ENCODE data around the gene IL23R.
A peak's percentile ranks its signal among the peaks of the same experiment; 100 is the strongest.
"Not testable (repeated sequence)": the region's sequence is repeated elsewhere in the genome, so short reads cannot be mapped to it uniquely, and the experiment has no call there.

Gene IL23R

DNA sequence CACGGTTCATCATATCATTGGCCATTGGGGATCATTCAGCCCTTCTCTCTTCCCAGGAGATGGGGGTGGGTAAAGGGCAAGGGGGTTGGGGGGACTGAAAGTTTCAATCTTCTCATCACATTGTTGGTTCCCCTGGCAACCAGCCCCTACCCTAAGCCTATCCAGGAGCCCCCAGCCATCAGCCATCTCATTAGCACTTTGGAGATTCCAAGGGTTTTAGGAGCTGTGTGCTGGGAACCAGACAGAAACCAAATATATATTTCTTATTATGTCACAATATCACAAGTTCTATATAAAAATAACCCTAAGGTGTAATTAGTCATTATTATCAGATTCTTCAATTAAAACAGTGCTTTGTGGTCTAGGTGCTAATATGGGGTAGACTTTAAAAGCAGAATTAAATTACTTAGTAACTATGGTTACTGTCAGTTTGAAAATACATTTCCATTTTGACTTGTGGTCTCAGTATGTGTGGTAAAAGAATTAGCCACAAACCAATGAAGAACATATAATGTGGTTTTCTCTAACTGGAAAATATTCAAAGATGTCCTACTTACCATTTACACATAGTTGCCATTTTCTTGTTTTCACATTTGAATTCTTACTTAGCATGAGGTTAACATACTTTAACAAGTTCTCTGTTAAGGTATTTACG lies 28.1 kb downstream of the IL23R start:
- no peak for DNase-seq (ENCODE audit: low read depth)

GRCh38 chr1:67200755-67201154 lies 34.5 kb downstream of the IL23R start:
- DNase-seq (ENCODE audit: low read depth) = no peak

- no peak for DNase-seq (ENCODE audit: low read depth)
Measured at GRCh38 chr1:67201891-67202290, 35.6 kb downstream of the IL23R start.

GRCh38 chr1:67204298-67204980 lies 38.2 kb downstream of the IL23R start:
- no peak for DNase-seq (ENCODE audit: low read depth)

DNA sequence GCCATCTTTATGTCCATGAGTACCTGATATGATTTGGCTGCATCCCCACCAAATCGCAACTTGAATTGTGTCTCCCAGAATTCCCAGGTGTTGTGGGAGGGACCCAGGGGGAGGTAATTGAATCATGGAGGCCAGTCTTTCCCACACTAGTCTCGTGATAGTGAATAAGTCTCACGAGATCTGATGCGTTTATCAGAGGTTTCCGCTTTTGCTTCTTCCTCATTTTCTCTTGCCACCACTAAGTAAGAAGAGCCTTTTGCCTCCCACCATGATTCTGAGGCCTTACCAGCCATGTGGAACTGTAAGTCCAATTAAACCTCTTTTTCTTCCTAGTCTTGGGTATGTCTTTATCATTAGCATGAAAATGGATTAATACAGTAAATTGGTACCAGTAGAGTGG lies 41.1 kb downstream of the IL23R start:
- DNase-seq (ENCODE audit: low read depth) = not testable (repeated sequence)

DNA sequence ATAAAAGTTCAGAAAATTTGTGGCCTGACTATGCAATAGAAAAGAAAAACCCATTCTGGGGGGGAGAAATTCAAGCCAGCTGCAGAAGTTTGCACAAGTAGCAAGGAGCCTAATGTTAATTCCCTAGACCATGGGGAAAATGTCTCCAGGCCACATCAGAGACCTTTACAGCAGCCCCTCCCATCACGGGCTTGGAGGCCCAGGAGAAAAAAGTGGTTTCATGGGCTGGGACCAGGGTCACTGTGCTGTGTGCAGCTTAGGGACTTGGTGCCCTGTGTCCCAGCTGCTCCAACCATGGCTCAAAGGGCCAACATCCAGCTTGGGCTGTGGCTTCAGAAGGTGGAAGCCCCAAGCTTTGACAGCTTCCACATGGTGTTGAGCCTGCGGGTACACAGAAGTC lies 42.0 kb downstream of the IL23R start:
- DNase-seq (ENCODE audit: low read depth) = no peak

DNA sequence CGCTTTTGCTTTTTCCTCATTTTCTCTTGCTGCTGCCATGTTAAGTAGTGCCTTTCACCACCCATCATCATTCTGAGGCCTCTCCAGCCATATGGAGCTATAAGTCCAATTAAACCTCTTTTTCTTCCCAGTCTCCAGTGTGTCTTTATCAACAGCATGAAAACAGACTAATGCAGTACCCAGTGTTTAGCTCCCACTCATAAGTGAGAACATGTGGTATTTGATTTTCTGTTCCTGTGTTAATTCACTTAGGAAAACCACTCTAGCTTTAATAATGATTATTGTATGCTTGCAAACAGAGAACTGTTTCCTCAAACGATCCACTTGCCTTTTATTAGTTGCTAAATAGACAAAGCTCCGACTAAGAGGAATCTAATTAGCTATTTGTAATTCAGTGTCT lies 43.3 kb downstream of the IL23R start:
- no peak for DNase-seq (ENCODE audit: low read depth)

- peak; percentile 32 for DNase-seq (ENCODE audit: low read depth)
Measured at GRCh38 chr1:67211589-67212563, 45.6 kb downstream of the IL23R start.

DNA sequence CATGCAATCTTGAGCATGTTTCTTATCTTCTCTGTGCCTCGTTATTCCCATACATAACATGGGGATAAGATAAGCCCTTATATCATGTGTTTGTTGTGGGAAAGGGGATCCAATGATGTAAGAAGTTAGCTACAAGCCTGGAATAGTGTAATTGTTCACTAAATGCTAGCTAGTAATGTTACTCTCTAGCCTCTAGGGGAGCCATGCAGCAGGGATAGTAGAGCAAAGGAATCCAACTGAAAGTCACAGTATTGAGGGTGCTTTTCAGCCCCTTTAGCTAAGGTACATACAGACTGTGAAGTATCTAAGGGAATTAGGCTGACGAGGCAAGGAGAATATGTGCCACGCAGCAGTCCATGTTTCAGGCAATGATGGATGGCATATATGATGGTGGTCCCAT lies 46.9 kb downstream of the IL23R start:
- DNase-seq (ENCODE audit: low read depth) = no peak

- DNase-seq (ENCODE audit: low read depth) = no peak
Measured at GRCh38 chr1:67213948-67214347, 47.7 kb downstream of the IL23R start.

DNA sequence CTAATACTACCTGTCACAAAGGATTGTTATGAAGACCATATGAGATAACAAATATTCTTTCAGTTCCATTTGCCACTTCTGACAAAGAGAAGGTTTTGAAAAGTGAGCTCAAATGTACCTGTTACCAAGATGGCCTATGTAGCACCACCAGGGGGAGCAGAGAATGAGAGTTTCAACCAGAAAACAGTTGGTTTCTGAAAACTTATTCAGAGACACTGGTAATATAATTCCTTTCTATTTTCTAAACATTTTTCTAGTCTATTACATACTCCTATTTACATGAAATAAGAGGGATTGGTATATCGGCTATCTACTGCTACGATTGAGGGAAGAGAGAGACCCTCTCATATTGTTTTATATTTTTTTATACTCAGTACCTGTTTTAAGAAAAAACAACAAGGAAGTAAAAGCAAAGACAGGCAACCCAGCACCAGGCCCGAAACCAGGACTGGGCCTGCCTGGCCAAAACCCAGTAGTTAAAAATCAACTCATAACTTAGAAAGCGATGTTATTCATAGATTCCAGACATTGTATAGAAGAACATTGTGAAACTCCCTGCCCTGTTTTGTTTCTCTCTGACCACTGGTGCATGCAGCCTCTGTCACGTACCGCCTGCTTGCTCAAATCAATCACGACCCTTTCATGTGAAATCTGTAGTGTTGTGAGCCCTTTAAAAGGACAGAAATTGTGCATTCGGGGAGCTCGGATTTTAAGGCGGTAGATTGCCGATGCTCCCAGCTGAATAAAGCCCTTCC lies 48.3 kb downstream of the IL23R start:
- DNase-seq (ENCODE audit: low read depth) = peak; percentile 26

- no peak for DNase-seq (ENCODE audit: low read depth)
Measured at GRCh38 chr1:67216401-67216800, 50.1 kb downstream of the IL23R start.

GRCh38 chr1:67217417-67217816 lies 51.2 kb downstream of the IL23R start:
- DNase-seq (ENCODE audit: low read depth) = no peak

DNA sequence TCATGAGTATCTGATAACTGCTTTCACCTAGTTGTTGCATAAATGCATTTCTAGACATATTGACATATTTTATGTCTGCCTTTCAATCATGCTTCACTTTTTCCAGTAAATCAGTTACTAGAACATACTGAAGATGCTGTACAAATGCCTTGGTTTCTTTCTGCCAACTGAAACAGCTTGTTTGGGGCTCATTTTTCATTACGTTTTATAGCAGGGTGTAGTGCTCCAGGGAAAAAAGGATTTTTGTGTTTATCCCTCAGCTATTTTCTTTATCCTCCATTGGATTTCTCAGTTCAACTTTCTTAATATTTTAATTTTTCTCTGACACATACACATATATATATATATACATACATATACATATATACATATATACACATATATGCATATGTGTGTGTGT lies 51.7 kb downstream of the IL23R start:
- DNase-seq (ENCODE audit: low read depth) = no peak

DNA sequence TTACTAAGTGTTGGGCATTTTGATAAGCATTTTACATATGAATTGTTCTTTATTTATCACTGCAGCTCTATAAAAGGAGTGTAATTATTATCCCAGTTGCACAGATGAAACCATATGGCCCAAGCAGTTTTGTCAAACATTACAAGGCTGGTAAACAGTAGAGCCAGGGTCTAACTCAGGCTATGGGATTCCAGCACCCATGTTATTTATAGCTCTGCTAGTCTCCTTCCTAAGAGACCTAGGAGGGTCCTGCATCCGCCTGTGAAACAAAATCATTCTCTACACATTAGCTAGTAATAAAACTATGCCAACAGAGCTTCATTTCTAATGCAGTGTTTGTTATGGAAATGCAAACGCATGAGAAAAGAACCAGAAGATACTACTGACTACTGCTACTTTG lies 58.6 kb downstream of the IL23R start:
- no peak for DNase-seq (ENCODE audit: low read depth)

DNA sequence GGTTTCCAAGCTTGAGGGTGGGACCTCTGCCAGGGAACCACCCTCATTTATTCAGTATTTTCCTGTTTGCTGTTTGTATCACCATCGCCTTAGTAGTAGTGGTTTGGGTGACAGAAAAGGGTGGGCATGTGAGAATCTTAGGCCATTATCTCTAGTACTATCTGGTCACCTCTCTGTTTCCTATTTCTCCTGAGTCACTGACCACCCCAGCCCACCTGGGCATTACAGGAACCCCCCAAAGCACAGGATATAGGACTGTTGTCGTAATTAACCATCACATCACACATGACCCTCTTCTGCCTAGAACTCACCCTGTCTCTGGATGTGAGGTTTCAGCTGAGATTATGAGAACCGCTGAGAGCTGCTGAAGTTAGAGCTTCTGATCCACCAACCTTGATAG lies 60.4 kb downstream of the IL23R start:
- DNase-seq (ENCODE audit: low read depth) = no peak

- no peak for DNase-seq (ENCODE audit: low read depth)
Measured at GRCh38 chr1:67227196-67227595, 60.9 kb downstream of the IL23R start.

DNA sequence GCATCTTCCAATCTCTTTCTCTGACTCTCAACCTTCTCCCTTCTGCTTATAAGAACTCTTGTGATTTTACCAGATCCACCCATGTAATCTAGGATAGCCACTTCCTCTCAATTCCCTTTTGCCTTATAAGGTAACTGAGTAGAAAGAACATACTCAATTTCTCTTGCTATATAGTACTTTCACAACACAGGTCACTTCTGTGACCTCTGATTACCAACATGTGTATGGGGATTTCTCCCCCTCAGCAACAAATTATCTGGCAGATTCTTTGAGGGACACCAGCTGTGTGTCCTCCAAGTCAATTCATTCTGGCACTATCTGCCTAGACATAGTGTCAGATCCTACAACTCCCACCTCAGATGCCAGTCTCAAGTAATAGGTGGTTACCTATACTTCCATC lies 62.5 kb downstream of the IL23R start:
- no peak for DNase-seq (ENCODE audit: low read depth)

DNA sequence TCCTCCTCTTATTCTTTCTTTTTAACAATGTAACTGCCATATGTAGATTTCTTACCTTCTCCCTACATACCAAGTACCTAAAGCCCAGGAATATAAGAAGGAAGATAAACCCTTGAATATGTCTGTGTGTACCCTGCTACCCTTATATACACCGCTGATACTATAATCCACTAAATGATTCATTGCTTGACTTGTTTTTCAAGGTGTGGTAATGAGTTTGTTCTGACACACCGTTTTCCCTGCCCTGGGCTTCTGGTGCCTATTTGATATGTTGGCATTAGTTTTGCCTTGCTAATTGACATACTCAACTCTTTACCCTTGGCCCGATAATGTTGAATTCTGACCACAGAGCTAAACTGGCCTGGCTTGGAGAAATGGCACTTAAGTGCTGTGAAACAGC lies 64.3 kb downstream of the IL23R start:
- DNase-seq (ENCODE audit: low read depth) = no peak

- DNase-seq (ENCODE audit: low read depth) = no peak
Measured at GRCh38 chr1:67236277-67236676, 70.0 kb downstream of the IL23R start.

- DNase-seq (ENCODE audit: low read depth) = no peak
Measured at GRCh38 chr1:67239738-67240137, 73.5 kb downstream of the IL23R start.

DNA sequence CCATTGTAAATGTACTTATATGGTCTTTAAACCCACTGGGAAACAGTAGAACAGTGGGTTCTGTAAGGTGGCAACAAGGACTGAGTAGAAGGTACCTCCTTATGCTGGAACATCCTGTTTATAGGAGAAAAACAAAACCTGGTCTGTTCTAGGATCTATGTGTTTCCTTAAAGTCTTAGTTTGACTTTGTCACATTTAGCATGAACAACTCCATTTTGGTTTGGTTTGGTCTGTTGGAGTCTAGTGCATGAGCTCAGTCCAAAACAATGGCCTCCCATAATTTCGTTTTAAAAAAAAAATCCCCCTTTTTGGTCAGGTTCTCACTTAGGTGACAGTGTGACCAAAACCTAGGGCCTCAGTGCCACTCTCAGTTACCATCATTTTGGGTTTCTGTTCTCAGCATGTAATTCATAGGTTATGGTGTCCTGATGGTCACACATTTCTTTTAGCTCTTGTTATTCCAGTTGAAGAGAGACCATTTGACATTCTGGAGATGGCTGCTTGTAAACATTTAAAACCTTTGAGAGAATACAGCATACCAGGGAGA lies 75.0 kb downstream of the IL23R start:
- DNase-seq (ENCODE audit: low read depth) = no peak
